ENCODE results near the gene SMC4. TPM values are rescaled to one million over a fixed set of nuclear protein-coding genes. Genes with fewer than 3 reads are reported as not detected.

The SMC4 gene
- total RNA-seq, 1 donor from 2014 or later = 34.1 TPM

GRCh38 chr3:160374472-160374871 lies 25.0 kb upstream of the SMC4 start:
- Mint-ChIP-seq H3K4me3 (ENCODE audit: unreplicated experiment) (no peak overlapping the region), H3K36me3 (ENCODE audit: low read depth, unreplicated experiment) (peaks cover 15% of the 10 kb centered on the region), H3K27me3 (ENCODE audit: low read depth, unreplicated experiment) (no peaks in the 10 kb centered on the region), H3K9me3 (ENCODE audit: unreplicated experiment) (peaks cover 4% of the 10 kb centered on the region), H3K4me1 (ENCODE audit: low read depth, unreplicated experiment) (peaks cover 3% of the 10 kb centered on the region), H3K27ac (ENCODE audit: unreplicated experiment) (no peak overlapping the region)
- no peaks in the 10 kb centered on the region for H3K79me2 ChIP-seq (ENCODE audit: insufficient read depth, low read length)
- H4K20me1 ChIP-seq (ENCODE audit: insufficient read depth, low read length) = no peaks in the 10 kb centered on the region
- no peak overlapping the region for H3K9ac ChIP-seq (ENCODE audit: low read length)
- FAIRE-seq (no peak), DNase-seq (ENCODE audit: low read depth) (no peak)
- peaks cover 11% of the 10 kb centered on the region for H3K4me1 ChIP-seq (ENCODE audit: insufficient read depth, low read length)
- H3K4me2 ChIP-seq (ENCODE audit: low read length) = no peak overlapping the region
- TF ChIP-seq EZH2 (IDR thresholded peaks at IDR 0.05; ENCODE audit: insufficient read depth, low read length) = no peak
- TF ChIP-seq CTCF (IDR thresholded peaks at IDR 0.05; ENCODE audit: insufficient read depth, low read depth, low read length) = no peak
- no peaks in the 10 kb centered on the region for H3K9me3 ChIP-seq (ENCODE audit: insufficient read depth, low read depth, low read length)
- H3K4me3 ChIP-seq (ENCODE audit: insufficient read depth, low read depth, low read length) = no peak overlapping the region
- H3K27ac ChIP-seq (ENCODE audit: low read depth, low read length) = no peak overlapping the region
- H3K27me3 ChIP-seq (ENCODE audit: insufficient read depth, low read length) = no peaks in the 10 kb centered on the region
- H3K36me3 ChIP-seq (ENCODE audit: insufficient read depth, low read length) = no peaks in the 10 kb centered on the region
- H2AFZ ChIP-seq (ENCODE audit: low read depth, low read length) = no peak overlapping the region

GRCh38 chr3:160374925-160375324 lies 24.5 kb upstream of the SMC4 start:
- H3K27ac Mint-ChIP-seq (ENCODE audit: unreplicated experiment) = no peak overlapping the region
- Histone ChIP-seq H3K36me3 (ENCODE audit: insufficient read depth, low read length) (no peaks in the 10 kb centered on the region), H3K79me2 (ENCODE audit: insufficient read depth, low read length) (no peaks in the 10 kb centered on the region), H3K9ac (ENCODE audit: low read length) (no peak overlapping the region), H2AFZ (ENCODE audit: low read depth, low read length) (no peak overlapping the region), H3K9me3 (ENCODE audit: insufficient read depth, low read depth, low read length) (no peaks in the 10 kb centered on the region), H3K4me1 (ENCODE audit: insufficient read depth, low read length) (peaks cover 11% of the 10 kb centered on the region), H3K4me2 (ENCODE audit: low read length) (no peak overlapping the region), H3K27ac (ENCODE audit: low read depth, low read length) (no peak overlapping the region), H3K4me3 (ENCODE audit: insufficient read depth, low read depth, low read length) (no peak overlapping the region), H4K20me1 (ENCODE audit: insufficient read depth, low read length) (no peaks in the 10 kb centered on the region), H3K27me3 (ENCODE audit: insufficient read depth, low read length) (no peaks in the 10 kb centered on the region)
- FAIRE-seq (no peak), DNase-seq (ENCODE audit: low read depth) (no peak)
- H3K36me3 Mint-ChIP-seq (ENCODE audit: low read depth, unreplicated experiment) = peaks cover 15% of the 10 kb centered on the region
- no peaks in the 10 kb centered on the region for H3K27me3 Mint-ChIP-seq (ENCODE audit: low read depth, unreplicated experiment)
- peaks cover 3% of the 10 kb centered on the region for H3K4me1 Mint-ChIP-seq (ENCODE audit: low read depth, unreplicated experiment)
- TF ChIP-seq EZH2 (IDR thresholded peaks at IDR 0.05; ENCODE audit: insufficient read depth, low read length) = no peak
- TF ChIP-seq CTCF (IDR thresholded peaks at IDR 0.05; ENCODE audit: insufficient read depth, low read depth, low read length) = no peak
- peaks cover 4% of the 10 kb centered on the region for H3K9me3 Mint-ChIP-seq (ENCODE audit: unreplicated experiment)
- no peak overlapping the region for H3K4me3 Mint-ChIP-seq (ENCODE audit: unreplicated experiment)

- Histone ChIP-seq H3K9ac (ENCODE audit: low read length) (no peak overlapping the region), H3K4me2 (ENCODE audit: low read length) (no peak overlapping the region), H3K4me1 (ENCODE audit: insufficient read depth, low read length) (peaks cover 11% of the 10 kb centered on the region), H3K4me3 (ENCODE audit: insufficient read depth, low read depth, low read length) (no peak overlapping the region), H3K9me3 (ENCODE audit: insufficient read depth, low read depth, low read length) (no peaks in the 10 kb centered on the region), H3K36me3 (ENCODE audit: insufficient read depth, low read length) (no peaks in the 10 kb centered on the region), H3K27me3 (ENCODE audit: insufficient read depth, low read length) (no peaks in the 10 kb centered on the region), H2AFZ (ENCODE audit: low read depth, low read length) (no peak overlapping the region), H4K20me1 (ENCODE audit: insufficient read depth, low read length) (no peaks in the 10 kb centered on the region), H3K27ac (ENCODE audit: low read depth, low read length) (no peak overlapping the region), H3K79me2 (ENCODE audit: insufficient read depth, low read length) (no peaks in the 10 kb centered on the region)
- peaks cover 4% of the 10 kb centered on the region for H3K9me3 Mint-ChIP-seq (ENCODE audit: unreplicated experiment)
- TF ChIP-seq CTCF (IDR thresholded peaks at IDR 0.05; ENCODE audit: insufficient read depth, low read depth, low read length) (no peak), EZH2 (IDR thresholded peaks at IDR 0.05; ENCODE audit: insufficient read depth, low read length) (no peak)
- H3K27ac Mint-ChIP-seq (ENCODE audit: unreplicated experiment) = no peak overlapping the region
- peaks cover 5% of the 10 kb centered on the region for H3K4me1 Mint-ChIP-seq (ENCODE audit: low read depth, unreplicated experiment)
- H3K4me3 Mint-ChIP-seq (ENCODE audit: unreplicated experiment) = no peak overlapping the region
- FAIRE-seq (no peak), DNase-seq (ENCODE audit: low read depth) (peak; percentile 76)
- H3K36me3 Mint-ChIP-seq (ENCODE audit: low read depth, unreplicated experiment) = peaks cover 13% of the 10 kb centered on the region
- H3K27me3 Mint-ChIP-seq (ENCODE audit: low read depth, unreplicated experiment) = no peaks in the 10 kb centered on the region
Observed at GRCh38 chr3:160376681-160377080, 22.8 kb upstream of the SMC4 start.
